ENCODE measurements around the gene SYT2.

DNA sequence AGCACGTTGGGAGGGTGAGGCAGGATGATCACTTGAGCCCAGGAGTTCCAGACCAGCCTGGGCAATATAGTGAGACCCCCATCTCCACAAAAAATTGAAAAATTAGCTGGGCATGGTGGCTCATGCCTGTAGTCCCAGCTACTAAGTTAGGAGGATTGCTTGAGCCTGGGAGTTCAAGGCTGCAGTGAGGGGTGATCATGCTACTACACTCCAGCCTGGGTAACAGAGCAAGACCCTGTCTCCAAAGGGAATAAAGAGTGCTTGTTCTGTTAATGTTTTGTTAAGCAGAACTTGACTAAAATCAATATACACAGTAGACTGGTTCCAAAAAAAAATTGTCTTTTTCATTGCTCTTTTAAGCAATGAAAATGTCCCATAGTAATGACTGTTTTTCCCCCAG, 146.4 kb downstream of the SYT2 start:
- TF ChIP-seq CTCF (IDR thresholded peaks at IDR 0.05; ENCODE audit: low read depth, low read length, poor library complexity, severe bottlenecking) (no peak), EZH2phosphoT487 (IDR thresholded peaks at IDR 0.05; ENCODE audit: borderline replicate concordance, low read length) (no peak)

Measured in DOHH2 (cell line).